NCI-H2029 (cell line): ENCODE measurements around the gene GIPC3.

Experiments used
- DNase-seq: peaks from one replicate; lab custom pipeline; 2025; lab: John Stamatoyannopoulos, UW

Gene GIPC3

GRCh38 chr19:3638208-3639193 lies 53.2 kb downstream of the GIPC3 start:
- DNase-seq = no peak

GRCh38 chr19:3639479-3639878 lies 54.2 kb downstream of the GIPC3 start:
- DNase-seq = no peak

- no peak for DNase-seq
Observed at GRCh38 chr19:3641515-3642269, 56.4 kb downstream of the GIPC3 start.

- DNase-seq = no peak
Observed at GRCh38 chr19:3642296-3642695, 57.0 kb downstream of the GIPC3 start.
